AG10803 (cell line): ENCODE measurements around the gene NANOG.
"Not testable (repeated sequence)": the region's sequence is repeated elsewhere in the genome, so short reads cannot be mapped to it uniquely, and the experiment has no call there.

Experiments
- DNase-seq: peaks from one replicate; pipeline ENCODE4 v3.0.0; 2010; ENCODE audit warnings: low read depth
- H3K4me3 ChIP-seq: 2 replicates; pipeline ENCODE4 v1.5.1; 2011; ENCODE audit warnings: mild to moderate bottlenecking, low read length, control low read depth
- TF ChIP-seq, protein P1 (sequence below): conservative IDR thresholded peaks from 2 replicates; pipeline ENCODE4 v1.5.1; 2011; ENCODE audit warnings: mild to moderate bottlenecking, low read length, control low read depth, inconsistent platforms

NANOG gene

DNA sequence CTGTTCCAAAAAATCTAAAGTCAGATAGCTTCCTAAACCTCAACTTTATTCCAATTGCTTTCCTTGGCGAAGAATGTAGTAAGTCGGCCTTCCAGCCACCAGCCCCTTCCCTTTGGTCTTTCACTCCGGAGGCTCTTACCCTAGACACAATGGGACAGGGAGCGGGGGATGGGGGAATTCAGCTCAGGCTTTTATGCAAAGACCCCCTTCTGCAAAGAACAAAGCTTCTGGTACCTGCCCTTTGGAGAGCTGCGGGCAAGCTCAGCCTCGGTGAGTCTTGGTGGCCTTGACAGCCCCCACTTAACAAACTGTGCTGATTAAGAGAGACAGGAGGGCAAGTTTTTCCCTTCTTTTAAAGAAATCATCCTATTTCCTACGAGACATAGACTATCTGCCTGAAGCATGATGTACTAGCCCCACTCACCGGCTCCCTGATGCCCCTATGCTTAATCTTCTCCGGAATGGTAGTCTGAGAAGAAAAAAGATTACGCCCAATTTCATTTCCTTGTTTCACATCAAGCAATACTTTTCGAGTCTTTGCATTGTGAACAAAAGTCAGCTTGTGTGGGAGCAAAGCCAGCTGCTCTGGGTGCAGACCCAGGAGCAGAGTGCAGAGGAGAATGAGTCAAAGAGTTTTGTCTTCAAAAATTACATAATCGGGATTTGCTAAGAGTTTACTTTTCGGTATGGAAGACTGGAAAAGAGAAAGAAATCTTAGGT, 1.5 kb upstream of the NANOG start:
- H3K4me3 ChIP-seq = no peak overlapping the region
- TF ChIP-seq, protein P1, sequence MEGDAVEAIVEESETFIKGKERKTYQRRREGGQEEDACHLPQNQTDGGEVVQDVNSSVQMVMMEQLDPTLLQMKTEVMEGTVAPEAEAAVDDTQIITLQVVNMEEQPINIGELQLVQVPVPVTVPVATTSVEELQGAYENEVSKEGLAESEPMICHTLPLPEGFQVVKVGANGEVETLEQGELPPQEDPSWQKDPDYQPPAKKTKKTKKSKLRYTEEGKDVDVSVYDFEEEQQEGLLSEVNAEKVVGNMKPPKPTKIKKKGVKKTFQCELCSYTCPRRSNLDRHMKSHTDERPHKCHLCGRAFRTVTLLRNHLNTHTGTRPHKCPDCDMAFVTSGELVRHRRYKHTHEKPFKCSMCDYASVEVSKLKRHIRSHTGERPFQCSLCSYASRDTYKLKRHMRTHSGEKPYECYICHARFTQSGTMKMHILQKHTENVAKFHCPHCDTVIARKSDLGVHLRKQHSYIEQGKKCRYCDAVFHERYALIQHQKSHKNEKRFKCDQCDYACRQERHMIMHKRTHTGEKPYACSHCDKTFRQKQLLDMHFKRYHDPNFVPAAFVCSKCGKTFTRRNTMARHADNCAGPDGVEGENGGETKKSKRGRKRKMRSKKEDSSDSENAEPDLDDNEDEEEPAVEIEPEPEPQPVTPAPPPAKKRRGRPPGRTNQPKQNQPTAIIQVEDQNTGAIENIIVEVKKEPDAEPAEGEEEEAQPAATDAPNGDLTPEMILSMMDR = no peak

DNA sequence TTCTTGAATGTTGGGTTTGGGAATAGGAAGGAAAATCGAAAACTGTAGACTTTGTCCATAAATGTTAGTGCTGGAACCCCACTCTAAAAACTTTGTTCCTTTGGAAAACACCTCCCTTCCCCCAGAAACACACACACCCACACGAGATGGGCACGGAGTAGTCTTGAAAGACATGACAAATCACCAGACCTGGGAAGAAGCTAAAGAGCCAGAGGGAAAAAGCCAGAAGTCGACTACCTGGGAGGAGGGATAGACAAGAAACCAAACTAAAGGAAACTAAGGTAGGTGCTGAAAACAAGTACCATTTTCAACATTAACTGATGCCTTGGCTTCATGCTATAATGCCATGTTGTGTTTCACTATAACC, 925 bp upstream of the NANOG start:
- H3K4me3 ChIP-seq = no peak overlapping the region
- TF ChIP-seq, protein P1 = no peak
- no peak for DNase-seq

More for the DNA sequence above, 1.5 kb upstream of the NANOG start:
- DNase-seq = no peak

DNA sequence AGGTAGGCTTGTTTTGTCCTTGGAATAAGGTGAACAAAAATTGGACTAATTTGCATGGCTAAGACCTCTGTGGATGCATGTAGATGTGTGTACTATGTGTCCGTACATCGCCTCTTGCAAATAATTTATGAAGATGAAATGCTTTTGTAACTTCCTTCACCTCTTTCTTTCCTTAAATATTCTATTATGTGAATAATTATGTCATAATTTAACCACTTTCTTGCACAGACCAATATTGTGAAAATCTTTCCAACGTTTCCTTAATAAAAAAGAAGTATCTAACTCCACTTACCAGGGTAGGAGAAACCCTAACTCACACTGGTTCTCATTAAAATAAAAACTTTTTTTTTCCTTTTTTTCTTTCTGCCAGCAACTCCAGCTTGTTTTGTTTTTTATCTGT, 4.0 kb downstream of the NANOG start:
- no peak for DNase-seq
- H3K4me3 ChIP-seq = no peak overlapping the region
- TF ChIP-seq, protein P1 = no peak

DNA sequence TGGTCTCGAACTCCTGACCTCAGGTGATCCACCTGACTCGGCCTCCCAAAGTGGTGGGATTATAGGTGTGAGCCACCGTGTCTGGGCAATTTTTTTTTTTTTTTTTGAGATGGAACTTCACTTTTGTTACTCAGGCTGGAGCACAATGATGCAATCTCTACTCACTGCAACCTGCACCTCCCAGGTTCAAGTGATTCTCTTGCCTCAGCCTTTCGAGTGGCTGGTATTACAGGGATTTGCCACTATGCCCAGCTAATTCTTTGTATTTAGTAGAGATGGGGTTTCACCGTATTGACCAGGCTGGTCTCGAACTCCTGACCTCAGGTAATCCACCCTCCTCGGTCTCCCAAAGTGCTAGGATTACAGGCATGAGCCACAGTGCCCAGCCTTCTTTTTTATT, 8.1 kb downstream of the NANOG start:
- DNase-seq, H3K4me3 ChIP-seq: not testable (repeated sequence)

DNA sequence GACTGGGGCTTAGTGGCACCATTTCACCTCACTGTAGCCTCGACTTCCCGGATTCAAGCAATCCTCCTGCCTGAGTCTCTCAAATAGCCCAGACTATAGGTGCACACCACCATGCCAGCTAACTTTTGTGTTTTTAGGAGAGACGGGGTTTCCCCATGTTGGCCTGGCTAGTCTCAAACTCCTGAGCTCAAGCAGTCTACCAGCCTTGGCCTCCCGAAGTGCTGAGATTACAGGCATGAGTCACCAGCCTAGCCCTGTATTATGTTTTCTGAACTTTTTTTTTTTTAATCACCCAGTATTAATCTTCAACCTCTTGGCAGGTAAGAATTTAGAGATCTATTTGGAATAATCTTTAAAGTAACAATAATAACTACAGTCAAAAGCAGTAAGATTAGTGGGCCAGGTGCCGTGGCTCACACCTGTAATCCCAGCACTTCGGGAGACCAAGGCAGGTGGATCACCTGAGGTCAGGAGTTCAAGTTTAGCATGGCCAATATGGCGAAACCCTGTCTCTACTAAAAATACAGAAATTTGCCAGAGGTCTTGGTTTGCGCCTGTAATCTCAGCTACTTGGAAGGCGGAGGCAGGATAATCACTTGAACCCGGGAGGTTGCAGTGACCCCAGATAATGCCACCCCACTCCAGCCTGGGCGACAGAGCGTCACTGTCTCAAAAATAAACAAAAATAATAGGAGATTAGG, 8.6 kb downstream of the NANOG start:
- TF ChIP-seq, protein P1 = no peak
- H3K4me3 ChIP-seq = no peak overlapping the region
- no peak for DNase-seq

DNA sequence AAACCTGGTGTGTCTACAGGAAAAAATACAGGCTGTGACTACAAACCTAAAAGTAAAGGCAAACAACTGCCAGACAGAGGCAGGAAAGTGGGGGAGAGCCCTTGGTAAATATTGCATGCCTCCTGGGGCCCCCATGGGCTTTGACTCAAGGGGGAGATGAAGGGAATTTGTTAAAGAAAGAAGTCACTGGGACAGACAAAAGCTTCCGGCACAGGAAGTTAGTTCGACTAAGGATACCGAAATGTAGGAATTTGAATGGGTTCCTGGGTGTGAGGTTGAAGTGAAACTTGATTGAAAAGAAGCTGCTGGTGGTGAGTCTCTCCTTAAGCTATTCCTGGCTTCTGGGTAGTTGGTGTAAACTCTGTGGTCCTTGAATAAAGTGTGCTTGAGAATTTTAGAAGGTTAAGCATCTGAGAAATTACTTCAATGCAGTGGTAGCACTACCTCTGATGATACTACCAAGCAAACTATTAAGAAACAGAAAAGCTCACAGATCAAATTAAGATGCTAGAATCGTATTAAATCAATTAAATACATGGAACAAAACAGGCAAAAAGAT, 9.6 kb downstream of the NANOG start:
- not testable (repeated sequence) for DNase-seq, H3K4me3 ChIP-seq

DNA sequence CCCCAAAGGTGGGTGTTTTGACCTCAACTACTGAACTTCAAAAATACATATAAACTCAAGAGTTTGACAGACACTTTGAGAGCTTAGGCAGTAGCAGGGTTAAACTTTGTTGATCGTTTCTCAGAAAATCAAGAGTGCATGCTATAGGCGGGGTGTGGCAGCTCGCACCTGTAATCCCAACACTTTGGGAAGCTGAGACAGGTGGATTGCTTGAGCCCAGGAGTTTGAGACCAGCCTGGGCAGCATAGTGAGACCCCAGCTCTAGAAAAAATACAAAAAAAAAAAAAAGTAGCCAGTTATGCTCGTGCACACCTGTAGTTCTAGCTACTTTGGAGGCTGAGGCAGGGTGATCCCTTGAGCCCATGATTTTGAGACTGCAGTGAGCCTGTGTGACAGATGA, 12.3 kb downstream of the NANOG start:
- TF ChIP-seq, protein P1 = no peak
- DNase-seq = no peak
- H3K4me3 ChIP-seq = no peak overlapping the region

DNA sequence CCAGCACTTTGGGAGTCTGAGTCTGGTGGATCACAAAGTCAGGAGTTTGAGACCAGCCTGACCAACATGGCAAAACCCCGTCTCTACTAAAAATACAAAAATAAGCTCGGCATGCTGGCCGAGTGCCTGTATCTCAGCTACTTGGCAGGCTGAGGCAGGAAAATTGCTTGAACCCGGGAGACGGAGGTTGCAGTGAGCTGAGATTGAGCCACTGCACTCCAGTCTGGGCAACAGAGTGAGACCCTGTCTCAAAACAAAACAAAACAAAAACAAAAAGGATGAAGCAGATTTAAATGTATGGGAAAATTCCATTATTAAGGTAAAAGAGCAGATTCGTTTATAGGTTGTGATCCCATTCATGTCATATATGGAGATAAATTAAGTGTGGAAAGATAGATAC, 17.1 kb downstream of the NANOG start:
- not testable (repeated sequence) for DNase-seq, H3K4me3 ChIP-seq
